ENCODE measurements around the gene H6PD.

H6PD gene

DNA sequence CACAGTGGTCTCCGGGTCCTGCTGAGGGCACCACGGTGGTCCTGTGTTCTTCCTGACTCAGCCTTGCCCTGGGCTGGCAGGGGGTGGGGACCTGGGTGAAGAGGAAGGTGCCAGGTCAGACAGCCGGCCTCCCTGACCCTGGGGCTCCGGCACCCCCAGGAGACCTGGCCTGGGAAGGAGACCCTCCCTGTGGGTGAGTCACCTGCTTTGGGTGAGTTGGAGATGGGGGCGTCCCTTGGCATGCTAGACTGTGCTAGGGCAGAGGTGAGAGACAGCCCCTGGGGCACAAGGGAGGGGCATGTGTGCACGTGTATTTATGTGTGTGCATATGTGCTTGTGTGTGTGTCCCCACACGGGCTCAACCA is 81.5 kb downstream of the H6PD start:
- no peak for DNase-seq (ENCODE audit: low spot score)
- TF ChIP-seq, protein P1, sequence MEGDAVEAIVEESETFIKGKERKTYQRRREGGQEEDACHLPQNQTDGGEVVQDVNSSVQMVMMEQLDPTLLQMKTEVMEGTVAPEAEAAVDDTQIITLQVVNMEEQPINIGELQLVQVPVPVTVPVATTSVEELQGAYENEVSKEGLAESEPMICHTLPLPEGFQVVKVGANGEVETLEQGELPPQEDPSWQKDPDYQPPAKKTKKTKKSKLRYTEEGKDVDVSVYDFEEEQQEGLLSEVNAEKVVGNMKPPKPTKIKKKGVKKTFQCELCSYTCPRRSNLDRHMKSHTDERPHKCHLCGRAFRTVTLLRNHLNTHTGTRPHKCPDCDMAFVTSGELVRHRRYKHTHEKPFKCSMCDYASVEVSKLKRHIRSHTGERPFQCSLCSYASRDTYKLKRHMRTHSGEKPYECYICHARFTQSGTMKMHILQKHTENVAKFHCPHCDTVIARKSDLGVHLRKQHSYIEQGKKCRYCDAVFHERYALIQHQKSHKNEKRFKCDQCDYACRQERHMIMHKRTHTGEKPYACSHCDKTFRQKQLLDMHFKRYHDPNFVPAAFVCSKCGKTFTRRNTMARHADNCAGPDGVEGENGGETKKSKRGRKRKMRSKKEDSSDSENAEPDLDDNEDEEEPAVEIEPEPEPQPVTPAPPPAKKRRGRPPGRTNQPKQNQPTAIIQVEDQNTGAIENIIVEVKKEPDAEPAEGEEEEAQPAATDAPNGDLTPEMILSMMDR (IDR thresholded peaks at IDR 0.05; ENCODE audit: extremely low read depth, missing control alignments): no peak

DNA sequence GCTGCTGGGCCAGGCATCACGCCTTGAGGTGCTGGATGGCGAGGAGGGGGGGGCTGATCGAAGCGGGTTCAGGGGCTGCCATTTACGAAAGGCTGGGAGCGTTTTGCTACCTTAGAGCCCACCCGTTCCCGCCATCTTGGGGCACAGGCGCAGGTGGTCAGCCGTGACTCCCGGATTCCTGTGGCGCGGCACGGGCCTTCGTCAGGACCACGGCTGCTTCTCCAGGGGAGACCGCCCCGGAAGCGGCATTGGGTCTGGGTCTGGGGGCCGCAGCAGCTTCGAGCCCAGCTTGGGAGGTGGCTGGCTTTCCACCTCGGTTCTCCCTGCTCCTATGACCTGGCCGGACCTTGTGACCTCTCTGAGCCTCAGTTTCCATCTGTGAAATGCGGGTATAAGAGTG is 81.9 kb downstream of the H6PD start:
- TF ChIP-seq, protein P1 (IDR thresholded peaks at IDR 0.05; ENCODE audit: extremely low read depth, missing control alignments): no peak
- DNase-seq (ENCODE audit: low spot score): no peak

- DNase-seq (ENCODE audit: low spot score): no peak
- TF ChIP-seq, protein P1 (IDR thresholded peaks at IDR 0.05; ENCODE audit: extremely low read depth, missing control alignments): no peak
Measured at GRCh38 chr1:9317072-9317471, 82.5 kb downstream of the H6PD start.

- DNase-seq (ENCODE audit: low spot score): peak; percentile 45
- TF ChIP-seq, protein P1 (IDR thresholded peaks at IDR 0.05; ENCODE audit: extremely low read depth, missing control alignments): no peak
Measured at GRCh38 chr1:9317591-9318417, 83.2 kb downstream of the H6PD start.

DNA sequence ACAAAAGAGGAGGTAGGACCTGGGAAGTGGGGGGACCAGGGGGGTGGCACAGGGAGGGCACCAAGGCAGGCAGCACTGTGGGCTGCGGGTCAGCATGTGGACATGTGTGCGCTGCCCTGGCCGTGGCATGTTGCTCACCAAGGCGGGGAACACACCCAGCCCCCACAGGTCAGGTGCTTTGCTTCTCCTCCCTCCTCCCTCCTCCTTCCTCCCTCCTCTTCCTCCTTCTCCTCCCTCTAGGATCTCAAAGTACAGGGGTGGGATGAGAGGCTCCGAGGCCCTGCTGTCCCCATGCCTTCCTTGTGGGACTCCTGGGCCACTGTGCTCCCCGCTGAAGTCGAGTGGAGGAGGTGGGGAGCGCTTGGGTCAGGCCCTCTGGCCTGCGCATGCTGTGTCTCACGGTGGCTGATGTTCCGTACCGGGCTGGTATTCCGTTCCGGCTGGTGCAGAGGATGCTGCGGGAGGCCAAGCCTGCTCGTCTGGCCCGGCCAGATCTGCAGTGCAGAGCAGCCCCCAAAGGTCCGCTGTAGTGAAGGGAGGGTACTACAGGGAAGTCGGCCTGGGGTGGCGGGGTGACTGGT is 84.7 kb downstream of the H6PD start:
- DNase-seq (ENCODE audit: low spot score): no peak
- TF ChIP-seq, protein P1 (IDR thresholded peaks at IDR 0.05; ENCODE audit: extremely low read depth, missing control alignments): no peak

GRCh38 chr1:9319789-9320519 is 85.4 kb downstream of the H6PD start:
- no peak for DNase-seq (ENCODE audit: low spot score)
- TF ChIP-seq, protein P1 (IDR thresholded peaks at IDR 0.05; ENCODE audit: extremely low read depth, missing control alignments): no peak

All from GM20000 (cell line).